Measurements from ENCODE around the gene NALCN. TPM values are rescaled to one million over a fixed set of nuclear protein-coding genes. Genes with fewer than 3 reads are reported as not detected.

Gene NALCN
- total and polyA plus RNA-seq, 5 experiments from 2014 or later: not detected

- H3K9me3 Mint-ChIP-seq: peaks cover 0 to 3% (median 0%) of the 10 kb centered on the region in 9 donors
These were observed 8.2 kb downstream of the NALCN start for GRCh38 chr13:101408154-101408553.

GRCh38 chr13:101406791-101407190, 9.5 kb downstream of the NALCN start:
- Mint-ChIP-seq H3K36me3 (no peaks in the 10 kb centered on the region), H3K27ac (no peak overlapping the region), H3K4me1 (no peaks in the 10 kb centered on the region), H3K9me3 (peaks cover 0 to 3% (median 0%) of the 10 kb centered on the region in 9 donors), H3K4me3 (no peak overlapping the region), H3K27me3 (peaks cover 0 to 29% (median 11%) of the 10 kb centered on the region in 5 donors)
- POLR2A ChIA-PET: no interaction called here
- no peak for ATAC-seq
- DNase-seq: no peak

More at GRCh38 chr13:101408154-101408553, 8.2 kb downstream of the NALCN start:
- Mint-ChIP-seq H3K27ac (no peak overlapping the region), H3K4me3 (no peak overlapping the region), H3K4me1 (no peaks in the 10 kb centered on the region), H3K27me3 (peaks cover 3 to 39% (median 11%) of the 10 kb centered on the region in 5 donors), H3K36me3 (no peaks in the 10 kb centered on the region)
- POLR2A ChIA-PET: no interaction called here
- no peak for ATAC-seq
- no peak for DNase-seq

GRCh38 chr13:101401196-101401595, 15.1 kb downstream of the NALCN start:
- Mint-ChIP-seq H3K4me3 (no peak overlapping the region), H3K27me3 (peaks cover 0 to 19% (median 9%) of the 10 kb centered on the region in 5 donors)
- no peak for DNase-seq

DNA sequence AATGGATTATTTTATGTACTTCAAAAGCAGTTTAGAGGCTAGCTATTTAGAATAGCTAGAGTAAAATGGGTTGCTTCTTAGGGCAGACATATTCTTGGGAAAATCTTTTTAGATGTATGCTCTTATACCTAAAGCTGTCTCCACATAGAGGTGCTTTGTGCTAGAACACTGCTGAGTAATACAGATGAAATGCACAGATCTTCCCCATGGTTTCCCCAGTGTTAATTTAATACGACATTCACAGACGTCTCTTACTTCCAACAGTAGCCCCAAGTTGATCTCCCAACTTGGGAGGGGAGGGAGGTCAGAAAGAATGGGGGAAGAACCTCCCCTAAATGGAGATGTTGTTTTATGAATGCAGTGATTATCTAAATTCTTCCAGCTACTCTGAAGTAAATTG, 16.9 kb downstream of the NALCN start:
- Mint-ChIP-seq H3K4me1 (no peaks in the 10 kb centered on the region), H3K9me3 (no peaks in the 10 kb centered on the region), H3K27ac (no peak overlapping the region), H3K36me3 (no peaks in the 10 kb centered on the region), H3K27me3 (peaks cover 0 to 12% (median 0%) of the 10 kb centered on the region in 5 donors), H3K4me3 (no peak overlapping the region)
- ATAC-seq: no peak
- no peak for DNase-seq
- POLR2A ChIA-PET: no interaction called here

More at GRCh38 chr13:101401196-101401595, 15.1 kb downstream of the NALCN start:
- Mint-ChIP-seq H3K36me3 (no peaks in the 10 kb centered on the region), H3K4me1 (no peaks in the 10 kb centered on the region), H3K27ac (no peak overlapping the region), H3K9me3 (peaks cover 0 to 3% (median 0%) of the 10 kb centered on the region in 9 donors)
- no peak for ATAC-seq
- POLR2A ChIA-PET: no interaction called here

DNA sequence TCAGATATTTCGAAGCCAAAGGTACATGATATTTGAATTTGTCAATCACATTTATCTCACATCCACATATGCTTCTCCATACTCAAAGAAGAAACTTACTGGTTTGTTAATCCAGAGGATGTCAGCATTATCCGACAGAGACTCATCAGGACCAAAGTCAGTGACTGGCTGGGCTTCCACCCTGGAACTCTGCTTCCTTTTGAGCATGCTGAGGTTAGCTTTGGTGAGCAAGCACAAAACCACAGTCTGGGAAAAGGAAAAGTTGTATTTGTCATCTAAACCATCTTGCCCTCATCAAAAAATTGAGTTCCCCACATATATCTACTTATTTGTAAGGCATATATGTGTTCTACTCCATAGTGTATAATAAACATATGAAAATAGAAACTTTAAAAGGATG, 17.4 kb downstream of the NALCN start:
- no peak for ATAC-seq
- no peak for DNase-seq
- Mint-ChIP-seq H3K27ac (no peak overlapping the region), H3K4me1 (no peaks in the 10 kb centered on the region), H3K9me3 (no peaks in the 10 kb centered on the region), H3K27me3 (peaks cover 0 to 12% (median 0%) of the 10 kb centered on the region in 5 donors), H3K36me3 (no peaks in the 10 kb centered on the region), H3K4me3 (no peak overlapping the region)
- POLR2A ChIA-PET: no interaction called here

- Mint-ChIP-seq H3K4me1 (no peaks in the 10 kb centered on the region), H3K27me3 (peaks cover 0 to 10% (median 0%) of the 10 kb centered on the region in 5 donors), H3K9me3 (no peaks in the 10 kb centered on the region), H3K27ac (no peak overlapping the region), H3K36me3 (no peaks in the 10 kb centered on the region), H3K4me3 (no peak overlapping the region)
- no peak for ATAC-seq
- POLR2A ChIA-PET: no interaction called here
- no peak for DNase-seq
These were observed 18.1 kb downstream of the NALCN start for GRCh38 chr13:101398191-101398590.

DNA sequence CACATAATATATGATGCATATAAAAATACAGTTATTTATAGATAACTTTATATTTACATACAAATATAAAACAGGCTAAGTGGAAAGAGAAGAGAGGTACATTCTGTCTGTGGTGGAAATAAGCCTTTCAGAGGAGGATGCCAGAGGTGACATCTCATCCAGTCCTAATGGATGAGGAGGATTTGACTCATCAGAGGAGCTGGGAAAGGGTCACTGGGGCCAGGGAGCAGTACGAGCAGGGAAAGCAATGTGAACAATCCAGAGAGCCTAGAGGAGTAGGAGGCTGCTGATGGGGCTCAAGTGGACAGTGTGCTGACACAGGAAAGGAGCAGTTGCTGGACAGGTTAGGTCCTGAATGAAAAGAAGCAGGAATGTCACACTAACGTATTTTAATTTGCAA, 18.6 kb downstream of the NALCN start:
- ATAC-seq (no peak), DNase-seq (no peak)
- Mint-ChIP-seq H3K36me3 (no peaks in the 10 kb centered on the region), H3K9me3 (no peaks in the 10 kb centered on the region), H3K27ac (no peak overlapping the region), H3K4me3 (no peak overlapping the region), H3K27me3 (peaks cover 0 to 7% (median 0%) of the 10 kb centered on the region in 5 donors), H3K4me1 (no peaks in the 10 kb centered on the region)
- POLR2A ChIA-PET: no interaction called here

DNA sequence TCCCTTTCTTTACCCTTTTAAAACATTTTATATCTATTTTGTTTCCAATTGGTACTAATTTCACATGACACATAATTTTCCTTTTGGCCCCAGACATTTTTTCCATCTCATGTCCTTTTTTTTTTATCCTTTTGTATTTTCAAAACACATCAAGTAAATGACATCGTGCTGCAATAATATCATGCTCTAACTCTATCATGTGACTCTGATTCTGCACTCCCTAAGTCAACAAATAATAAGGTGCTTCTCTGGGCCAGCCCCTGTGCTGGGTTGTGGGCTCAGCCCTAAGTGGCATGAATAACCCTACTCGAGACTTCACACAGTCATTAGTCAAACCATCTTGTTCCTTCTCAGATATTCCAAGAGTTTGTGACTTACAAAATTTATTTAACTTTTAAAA, 21.7 kb downstream of the NALCN start:
- no peaks in the 10 kb centered on the region for H3K4me1 Mint-ChIP-seq
- DNase-seq (no peak), ATAC-seq (no peak)
- no peaks in the 10 kb centered on the region for H3K36me3 Mint-ChIP-seq
- POLR2A ChIA-PET: no interaction called here
- H3K9me3 Mint-ChIP-seq: no peaks in the 10 kb centered on the region
- H3K27me3 Mint-ChIP-seq: peaks cover 0 to 4% (median 2%) of the 10 kb centered on the region in 5 donors
- no peak overlapping the region for H3K4me3 Mint-ChIP-seq
- no peak overlapping the region for H3K27ac Mint-ChIP-seq

DNA sequence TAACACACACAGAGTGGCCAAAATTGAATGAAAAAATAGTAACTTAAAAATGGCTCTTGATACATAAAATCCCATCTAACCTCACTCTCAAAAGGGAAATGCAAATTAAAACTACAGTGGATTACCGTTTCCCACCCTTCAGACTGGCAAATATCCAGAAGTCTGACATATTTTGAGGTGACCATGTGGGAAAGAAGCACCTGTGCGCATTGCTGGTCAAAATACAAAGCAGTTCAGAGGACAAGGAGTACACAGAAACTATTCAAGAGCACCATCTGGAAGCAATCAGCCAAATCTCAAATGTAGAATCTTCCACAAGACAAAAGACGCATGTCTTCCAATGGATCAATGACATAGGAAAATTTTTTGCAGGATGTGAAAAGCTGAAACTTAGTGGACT, 23.2 kb downstream of the NALCN start:
- no peak overlapping the region for H3K27ac Mint-ChIP-seq
- peaks cover 0 to 10% (median 4%) of the 10 kb centered on the region in 5 donors for H3K27me3 Mint-ChIP-seq
- H3K4me1 Mint-ChIP-seq: no peaks in the 10 kb centered on the region
- no peak for ATAC-seq
- H3K4me3 Mint-ChIP-seq: no peak overlapping the region
- no peak for DNase-seq
- H3K36me3 Mint-ChIP-seq: no peaks in the 10 kb centered on the region
- no peaks in the 10 kb centered on the region for H3K9me3 Mint-ChIP-seq
- POLR2A ChIA-PET: no interaction called here

GRCh38 chr13:101390461-101390860, 25.8 kb downstream of the NALCN start:
- DNase-seq: no peak
- Mint-ChIP-seq H3K4me1 (no peaks in the 10 kb centered on the region), H3K36me3 (no peaks in the 10 kb centered on the region), H3K4me3 (no peak overlapping the region), H3K9me3 (no peaks in the 10 kb centered on the region), H3K27ac (no peak overlapping the region), H3K27me3 (peaks cover 1 to 10% (median 5%) of the 10 kb centered on the region in 5 donors)
- no peak for ATAC-seq
- POLR2A ChIA-PET: no interaction called here

GRCh38 chr13:101384929-101385328, 31.4 kb downstream of the NALCN start:
- Mint-ChIP-seq H3K4me3 (no peak overlapping the region), H3K27ac (no peak overlapping the region), H3K4me1 (no peaks in the 10 kb centered on the region), H3K36me3 (no peaks in the 10 kb centered on the region), H3K27me3 (peaks cover 2 to 10% (median 4%) of the 10 kb centered on the region in 5 donors), H3K9me3 (peaks cover 0 to 2% (median 0%) of the 10 kb centered on the region in 9 donors)
- DNase-seq (no peak), ATAC-seq (no peak)
- POLR2A ChIA-PET: no interaction called here

- Mint-ChIP-seq H3K36me3 (no peaks in the 10 kb centered on the region), H3K27me3 (peaks cover 0 to 4% (median 3%) of the 10 kb centered on the region in 5 donors), H3K9me3 (peaks cover 0 to 3% (median 0%) of the 10 kb centered on the region in 9 donors), H3K4me3 (no peak overlapping the region), H3K27ac (no peak overlapping the region), H3K4me1 (no peaks in the 10 kb centered on the region)
- POLR2A ChIA-PET: no interaction called here
- DNase-seq (no peak), ATAC-seq (no peak)
These were observed 32.7 kb downstream of the NALCN start for GRCh38 chr13:101383595-101383994.

DNA sequence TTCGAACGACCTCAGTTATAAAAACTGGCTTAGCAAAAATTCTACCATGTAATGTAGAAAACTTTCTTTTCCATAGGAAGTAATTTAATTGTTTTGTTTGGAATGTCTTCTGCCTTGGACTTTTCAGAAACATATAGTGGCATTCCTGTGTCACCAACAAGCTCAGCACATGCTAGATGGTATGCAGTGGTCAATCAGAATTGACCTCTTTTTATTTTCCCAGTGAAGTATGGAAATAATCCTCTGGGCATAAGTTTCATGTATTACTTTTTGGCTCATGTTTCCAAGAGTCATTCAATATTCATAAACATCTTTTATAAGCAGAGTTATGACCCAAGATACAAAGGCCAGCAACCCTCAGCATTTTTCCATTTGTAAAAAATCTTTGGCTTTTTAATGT, 33.6 kb downstream of the NALCN start:
- Mint-ChIP-seq H3K27me3 (peaks cover 0 to 4% (median 3%) of the 10 kb centered on the region in 5 donors), H3K9me3 (peaks cover 0 to 3% (median 0%) of the 10 kb centered on the region in 9 donors), H3K4me1 (no peaks in the 10 kb centered on the region), H3K36me3 (no peaks in the 10 kb centered on the region), H3K27ac (no peak overlapping the region), H3K4me3 (no peak overlapping the region)
- DNase-seq (no peak), ATAC-seq (no peak)
- POLR2A ChIA-PET: no interaction called here

GRCh38 chr13:101382086-101382485, 34.2 kb downstream of the NALCN start:
- Mint-ChIP-seq H3K36me3 (no peaks in the 10 kb centered on the region), H3K27me3 (peaks cover 0 to 4% (median 3%) of the 10 kb centered on the region in 5 donors), H3K27ac (no peak overlapping the region), H3K4me1 (no peaks in the 10 kb centered on the region), H3K9me3 (peaks cover 0 to 3% (median 0%) of the 10 kb centered on the region in 9 donors), H3K4me3 (no peak overlapping the region)
- DNase-seq (no peak), ATAC-seq (no peak)
- POLR2A ChIA-PET: no interaction called here

All from naive thymus-derived CD8-positive, alpha-beta T cell (primary cell).